Mammary epithelial cell (primary cell): Measurements from ENCODE around the gene RAB6D.
"Not testable (repeated sequence)": the region's sequence is repeated elsewhere in the genome, so short reads cannot be mapped to it uniquely, and the experiment has no call there.

Source experiments
- EZH2 ChIP-seq: IDR thresholded peaks from 2 replicates; pipeline ENCODE4 v1.6.1; 2012; ENCODE audit warnings: low read length, inconsistent platforms, borderline replicate concordance
- TF ChIP-seq, protein P1 (sequence below), 2 donors: IDR thresholded peaks in 1 of 2; conservative IDR thresholded peaks in 1 of 2; 2 replicates each; pipeline ENCODE4 v1.5.1; 2011 to 2012; ENCODE audit warnings: inconsistent platforms in 2 of 2, low read length in 2 of 2, mild to moderate bottlenecking in 2 of 2, control low read depth in 1 of 2, low read depth in 1 of 2; ENCODE audit not compliant: insufficient read depth in 1 of 2; ENCODE audit errors: extremely low read depth in 1 of 2

DNA sequence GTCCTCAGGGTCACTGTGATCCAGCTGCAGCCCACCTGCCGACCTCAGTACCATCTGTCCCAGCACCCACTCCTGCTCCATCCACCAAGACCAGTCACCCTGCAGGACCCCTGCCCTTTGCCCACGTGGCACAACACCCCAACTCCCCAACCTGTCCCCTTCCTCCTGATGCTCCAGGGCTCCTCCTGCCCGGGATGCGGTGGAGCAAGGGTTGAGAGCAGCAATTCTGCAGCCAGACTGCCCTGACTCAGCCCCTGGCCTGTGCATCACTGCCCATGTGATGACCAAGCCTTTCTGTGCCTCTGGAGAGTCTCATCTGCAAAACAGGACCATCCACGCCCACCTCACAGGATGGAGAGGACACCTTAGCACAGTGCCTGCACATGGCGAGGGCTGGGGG, 24.9 kb upstream of the RAB6D start:
- TF ChIP-seq, protein P1, sequence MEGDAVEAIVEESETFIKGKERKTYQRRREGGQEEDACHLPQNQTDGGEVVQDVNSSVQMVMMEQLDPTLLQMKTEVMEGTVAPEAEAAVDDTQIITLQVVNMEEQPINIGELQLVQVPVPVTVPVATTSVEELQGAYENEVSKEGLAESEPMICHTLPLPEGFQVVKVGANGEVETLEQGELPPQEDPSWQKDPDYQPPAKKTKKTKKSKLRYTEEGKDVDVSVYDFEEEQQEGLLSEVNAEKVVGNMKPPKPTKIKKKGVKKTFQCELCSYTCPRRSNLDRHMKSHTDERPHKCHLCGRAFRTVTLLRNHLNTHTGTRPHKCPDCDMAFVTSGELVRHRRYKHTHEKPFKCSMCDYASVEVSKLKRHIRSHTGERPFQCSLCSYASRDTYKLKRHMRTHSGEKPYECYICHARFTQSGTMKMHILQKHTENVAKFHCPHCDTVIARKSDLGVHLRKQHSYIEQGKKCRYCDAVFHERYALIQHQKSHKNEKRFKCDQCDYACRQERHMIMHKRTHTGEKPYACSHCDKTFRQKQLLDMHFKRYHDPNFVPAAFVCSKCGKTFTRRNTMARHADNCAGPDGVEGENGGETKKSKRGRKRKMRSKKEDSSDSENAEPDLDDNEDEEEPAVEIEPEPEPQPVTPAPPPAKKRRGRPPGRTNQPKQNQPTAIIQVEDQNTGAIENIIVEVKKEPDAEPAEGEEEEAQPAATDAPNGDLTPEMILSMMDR (conservative IDR thresholded peaks at IDR 0.05 in 1 of 2, IDR thresholded peaks at IDR 0.05 in 1 of 2; ENCODE audit: extremely low read depth in 1 of 2, insufficient read depth in 1 of 2, low read depth in 1 of 2, low read length in 2 of 2): not testable (repeated sequence)
- TF ChIP-seq EZH2: not testable (repeated sequence)
